Measurements from ENCODE around the gene MTCL1.
A peak's percentile ranks its signal among the peaks of the same experiment; 100 is the strongest.

MTCL1 gene

DNA sequence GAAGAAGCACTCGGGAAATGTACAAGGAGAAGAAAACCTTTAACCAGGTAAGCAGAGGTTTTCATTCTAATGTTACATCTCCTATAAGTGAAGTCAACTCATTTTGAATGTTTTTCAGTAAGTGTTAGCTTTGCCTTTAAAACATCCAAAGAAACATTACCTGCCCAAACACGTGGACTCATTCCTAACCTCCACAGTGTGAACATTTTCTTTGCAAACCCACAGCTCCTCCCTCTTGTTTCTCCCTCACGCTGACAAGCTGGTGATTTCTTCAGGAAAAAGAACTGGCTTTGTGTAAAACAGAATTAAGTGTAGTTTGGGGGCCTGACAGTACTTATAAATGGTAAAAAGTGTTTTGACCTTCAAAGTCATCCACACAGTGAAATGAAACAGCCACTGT lies 72.5 kb downstream of the MTCL1 start:
- Mint-ChIP-seq H3K27ac (ENCODE audit: low read depth) (no peak overlapping the region), H3K4me3 (no peak overlapping the region), H3K9me3 (no peaks in the 10 kb centered on the region), H3K27me3 (peaks cover 38% of the 10 kb centered on the region), H3K36me3 (ENCODE audit: insufficient read depth) (no peaks in the 10 kb centered on the region), H3K4me1 (peaks cover 6% of the 10 kb centered on the region)
- DNase-seq (ENCODE audit: low spot score in 2 of 2), result no peak
- ATAC-seq (replicated peaks; ENCODE audit: extremely low read depth, poor library complexity, severe bottlenecking), result no peak

GRCh38 chr18:8778386-8778785 lies 73.0 kb downstream of the MTCL1 start:
- H3K9me3 Mint-ChIP-seq, result no peaks in the 10 kb centered on the region
- DNase-seq (ENCODE audit: low spot score in 2 of 2), result no peak
- H3K4me3 Mint-ChIP-seq, result no peak overlapping the region
- H3K27ac Mint-ChIP-seq (ENCODE audit: low read depth), result no peak overlapping the region
- H3K36me3 Mint-ChIP-seq (ENCODE audit: insufficient read depth), result peaks cover 1% of the 10 kb centered on the region
- ATAC-seq (replicated peaks; ENCODE audit: extremely low read depth, poor library complexity, severe bottlenecking), result no peak
- H3K4me1 Mint-ChIP-seq, result peaks cover 6% of the 10 kb centered on the region
- peaks cover 38% of the 10 kb centered on the region for H3K27me3 Mint-ChIP-seq

DNA sequence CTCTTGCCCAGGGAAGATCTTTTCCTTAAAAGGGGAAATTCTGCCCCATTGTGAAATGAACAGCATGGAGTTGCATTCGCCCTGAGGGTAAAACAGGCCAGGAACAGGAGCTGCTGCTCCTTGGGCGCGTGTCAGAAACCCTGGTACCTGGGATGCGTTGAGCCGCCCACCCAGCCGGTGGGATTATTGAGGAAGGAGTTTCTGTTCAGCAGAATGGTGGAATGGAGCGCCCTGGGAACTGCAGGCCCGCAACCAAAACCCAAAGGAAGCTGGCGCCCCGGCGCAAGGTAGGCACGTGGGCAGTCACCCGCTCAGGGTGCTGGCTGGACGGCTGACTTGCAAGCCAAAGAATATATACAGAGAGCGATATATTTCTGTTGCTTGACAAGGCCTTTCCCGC lies 73.5 kb downstream of the MTCL1 start:
- no peak overlapping the region for H3K27ac Mint-ChIP-seq (ENCODE audit: low read depth)

DNA sequence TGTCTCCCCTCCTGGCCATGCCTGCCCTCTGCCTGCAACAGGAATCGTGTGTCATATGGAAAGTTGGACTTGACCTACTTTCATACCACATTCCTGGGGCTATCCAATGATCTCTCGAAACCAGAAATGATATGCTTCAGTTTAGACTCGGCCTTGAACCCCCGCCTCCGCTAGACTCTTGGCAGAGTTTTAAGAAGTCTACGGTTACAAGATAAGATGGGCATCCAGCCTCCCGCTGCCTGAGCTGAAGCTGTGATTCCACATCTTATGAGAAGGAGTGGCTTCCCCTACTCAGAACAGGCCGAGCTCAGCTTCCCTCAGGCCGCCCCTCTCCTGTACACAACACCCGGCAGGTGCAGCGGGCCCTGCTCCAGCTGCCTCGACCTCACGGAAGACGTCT lies 73.9 kb downstream of the MTCL1 start:
- Mint-ChIP-seq H3K4me3 (no peak overlapping the region), H3K4me1 (peaks cover 3% of the 10 kb centered on the region), H3K36me3 (ENCODE audit: insufficient read depth) (peaks cover 1% of the 10 kb centered on the region), H3K27ac (ENCODE audit: low read depth) (no peak overlapping the region), H3K9me3 (no peaks in the 10 kb centered on the region), H3K27me3 (peaks cover 38% of the 10 kb centered on the region)
- DNase-seq (ENCODE audit: low spot score in 2 of 2) (no peak), ATAC-seq (replicated peaks; ENCODE audit: extremely low read depth, poor library complexity, severe bottlenecking) (no peak)

More for the DNA sequence above, 73.5 kb downstream of the MTCL1 start:
- no peak overlapping the region for H3K4me3 Mint-ChIP-seq
- peaks cover 1% of the 10 kb centered on the region for H3K36me3 Mint-ChIP-seq (ENCODE audit: insufficient read depth)
- peaks cover 6% of the 10 kb centered on the region for H3K4me1 Mint-ChIP-seq
- DNase-seq (ENCODE audit: low spot score in 2 of 2), result no peak
- H3K9me3 Mint-ChIP-seq, result no peaks in the 10 kb centered on the region
- ATAC-seq (replicated peaks; ENCODE audit: extremely low read depth, poor library complexity, severe bottlenecking), result no peak
- H3K27me3 Mint-ChIP-seq, result peaks cover 38% of the 10 kb centered on the region

- H3K9me3 Mint-ChIP-seq, result no peaks in the 10 kb centered on the region
- peaks cover 1% of the 10 kb centered on the region for H3K36me3 Mint-ChIP-seq (ENCODE audit: insufficient read depth)
- ATAC-seq (replicated peaks; ENCODE audit: extremely low read depth, poor library complexity, severe bottlenecking), result no peak
- H3K27me3 Mint-ChIP-seq, result peaks cover 38% of the 10 kb centered on the region
- no peak for DNase-seq (ENCODE audit: low spot score in 2 of 2)
- H3K4me1 Mint-ChIP-seq, result no peaks in the 10 kb centered on the region
- H3K4me3 Mint-ChIP-seq, result no peak overlapping the region
- no peak overlapping the region for H3K27ac Mint-ChIP-seq (ENCODE audit: low read depth)
These were observed 74.9 kb downstream of the MTCL1 start for GRCh38 chr18:8780227-8780626.

DNA sequence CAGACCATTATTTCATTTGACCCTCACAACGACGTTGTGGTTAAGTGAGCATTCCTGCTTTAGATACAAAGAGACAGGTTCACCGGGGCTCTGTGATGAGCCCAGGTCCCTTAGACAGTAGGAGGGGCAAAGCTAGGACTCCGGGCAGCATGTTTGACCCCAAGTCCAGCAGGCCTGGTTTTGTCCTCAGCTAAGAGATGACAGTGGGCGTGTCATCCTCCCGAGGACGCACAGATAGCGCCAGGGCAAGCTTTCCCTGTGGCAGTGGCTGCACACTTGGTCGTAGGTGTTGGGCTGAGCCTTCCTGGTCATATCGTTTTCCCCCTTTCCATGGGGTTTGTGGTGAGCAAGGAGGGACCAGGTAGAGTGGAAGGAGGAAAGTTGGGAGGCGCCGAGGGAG lies 76.3 kb downstream of the MTCL1 start:
- no peaks in the 10 kb centered on the region for H3K4me1 Mint-ChIP-seq
- DNase-seq (ENCODE audit: low spot score in 2 of 2) (no peak), ATAC-seq (replicated peaks; ENCODE audit: extremely low read depth, poor library complexity, severe bottlenecking) (no peak)
- no peak overlapping the region for H3K27ac Mint-ChIP-seq (ENCODE audit: low read depth)
- H3K36me3 Mint-ChIP-seq (ENCODE audit: insufficient read depth), result peaks cover 1% of the 10 kb centered on the region
- no peaks in the 10 kb centered on the region for H3K9me3 Mint-ChIP-seq
- H3K4me3 Mint-ChIP-seq, result no peak overlapping the region
- H3K27me3 Mint-ChIP-seq, result peaks cover 45% of the 10 kb centered on the region

DNA sequence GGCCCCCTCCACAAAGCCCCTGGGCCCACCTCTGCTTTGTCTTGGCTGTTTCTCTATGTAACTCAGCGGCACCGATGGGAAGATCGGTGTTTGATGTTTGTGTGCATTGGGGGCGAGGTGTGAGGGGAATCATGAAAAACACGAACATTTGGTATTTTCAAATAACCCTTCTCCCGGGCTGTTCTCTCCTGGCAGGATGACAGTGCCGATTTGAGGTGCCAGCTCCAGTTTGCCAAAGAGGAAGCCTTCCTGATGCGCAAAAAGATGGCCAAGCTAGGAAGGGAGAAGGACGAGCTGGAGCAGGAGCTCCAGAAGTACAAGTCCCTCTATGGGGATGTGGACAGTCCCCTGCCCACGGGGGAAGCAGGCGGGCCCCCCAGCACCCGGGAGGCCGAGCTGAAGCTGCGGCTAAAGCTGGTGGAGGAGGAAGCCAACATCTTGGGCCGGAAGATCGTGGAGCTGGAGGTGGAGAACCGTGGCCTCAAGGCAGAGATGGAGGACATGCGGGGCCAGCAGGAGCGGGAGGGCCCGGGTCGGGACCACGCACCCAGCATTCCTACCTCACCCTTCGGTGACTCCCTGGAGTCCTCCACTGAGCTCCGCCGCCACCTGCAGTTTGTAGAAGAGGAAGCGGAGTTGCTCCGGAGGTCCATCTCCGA lies 78.1 kb downstream of the MTCL1 start:
- Mint-ChIP-seq H3K27ac (ENCODE audit: low read depth) (no peak overlapping the region), H3K36me3 (ENCODE audit: insufficient read depth) (peaks cover 1% of the 10 kb centered on the region), H3K4me1 (no peaks in the 10 kb centered on the region), H3K4me3 (no peak overlapping the region), H3K27me3 (peaks cover 50% of the 10 kb centered on the region), H3K9me3 (no peaks in the 10 kb centered on the region)
- ATAC-seq (replicated peaks; ENCODE audit: extremely low read depth, poor library complexity, severe bottlenecking) (no peak), DNase-seq (ENCODE audit: low spot score in 2 of 2) (no peak)

- no peak for ATAC-seq (replicated peaks; ENCODE audit: extremely low read depth, poor library complexity, severe bottlenecking)
- Mint-ChIP-seq H3K4me1 (no peaks in the 10 kb centered on the region), H3K27ac (ENCODE audit: low read depth) (no peak overlapping the region), H3K4me3 (no peak overlapping the region), H3K27me3 (peaks cover 50% of the 10 kb centered on the region), H3K36me3 (ENCODE audit: insufficient read depth) (peaks cover 1% of the 10 kb centered on the region), H3K9me3 (no peaks in the 10 kb centered on the region)
- DNase-seq (ENCODE audit: low spot score in 2 of 2), result no peak
These were observed 78.7 kb downstream of the MTCL1 start for GRCh38 chr18:8783994-8784530.

- H3K27ac Mint-ChIP-seq (ENCODE audit: low read depth), result no peak overlapping the region
- ATAC-seq (replicated peaks; ENCODE audit: extremely low read depth, poor library complexity, severe bottlenecking), result no peak
- no peak for DNase-seq (ENCODE audit: low spot score in 2 of 2)
- H3K27me3 Mint-ChIP-seq, result peaks cover 50% of the 10 kb centered on the region
- H3K4me1 Mint-ChIP-seq, result no peaks in the 10 kb centered on the region
- H3K36me3 Mint-ChIP-seq (ENCODE audit: insufficient read depth), result peaks cover 1% of the 10 kb centered on the region
- H3K9me3 Mint-ChIP-seq, result no peaks in the 10 kb centered on the region
- H3K4me3 Mint-ChIP-seq, result no peak overlapping the region
These were observed 79.9 kb downstream of the MTCL1 start for GRCh38 chr18:8785261-8785660.

GRCh38 chr18:8785855-8786482 lies 80.6 kb downstream of the MTCL1 start:
- ATAC-seq (replicated peaks; ENCODE audit: extremely low read depth, poor library complexity, severe bottlenecking) (no peak), DNase-seq (ENCODE audit: low spot score in 2 of 2) (no peak)
- Mint-ChIP-seq H3K9me3 (no peaks in the 10 kb centered on the region), H3K27me3 (peaks cover 54% of the 10 kb centered on the region), H3K36me3 (ENCODE audit: insufficient read depth) (peaks cover 1% of the 10 kb centered on the region), H3K4me1 (no peaks in the 10 kb centered on the region), H3K4me3 (no peak overlapping the region), H3K27ac (ENCODE audit: low read depth) (no peak overlapping the region)

DNA sequence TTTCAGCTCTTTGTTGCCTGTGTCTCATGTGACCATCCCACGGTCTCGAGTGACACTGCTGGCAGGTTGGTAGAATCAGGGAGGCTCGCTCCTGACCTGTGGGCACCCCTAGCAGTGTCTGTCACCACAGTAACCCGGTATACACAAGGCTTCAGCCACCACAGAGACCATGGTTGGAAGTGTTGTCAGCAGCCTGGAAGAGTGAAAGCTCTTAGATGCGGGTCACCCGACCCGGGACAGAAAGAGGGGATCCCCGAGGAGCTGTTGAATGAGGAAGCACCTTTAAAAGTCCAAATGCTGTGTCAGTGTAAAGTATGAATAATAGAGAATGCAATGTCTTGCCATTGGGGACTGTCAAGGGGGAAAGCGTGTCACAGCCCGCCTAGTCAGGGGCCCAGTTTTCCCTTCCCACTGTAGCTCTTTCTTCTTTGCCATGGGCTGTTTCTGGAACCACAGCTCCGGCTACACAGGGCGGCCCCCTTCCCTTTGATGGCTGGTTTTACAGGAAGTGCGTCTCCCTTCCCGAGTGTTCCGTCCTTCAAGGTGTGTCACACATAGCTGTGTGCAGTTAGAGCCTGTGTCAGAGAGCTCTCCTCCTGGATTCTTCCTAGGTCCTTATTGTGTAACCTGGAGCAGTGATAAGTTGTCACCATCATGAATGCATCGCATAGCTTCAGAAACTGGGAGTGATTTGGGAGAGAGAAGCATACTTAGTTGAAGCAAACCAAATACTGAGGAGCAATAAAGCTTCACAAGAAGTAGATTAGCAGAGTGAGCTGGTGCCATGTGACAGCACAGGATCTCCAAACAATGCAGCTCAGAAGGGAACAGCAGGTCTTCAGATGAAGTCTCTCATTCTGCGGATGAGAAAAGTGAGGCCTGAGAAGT lies 81.4 kb downstream of the MTCL1 start:
- Mint-ChIP-seq H3K36me3 (ENCODE audit: insufficient read depth) (peaks cover 1% of the 10 kb centered on the region), H3K4me1 (no peaks in the 10 kb centered on the region), H3K27me3 (peaks cover 49% of the 10 kb centered on the region), H3K27ac (ENCODE audit: low read depth) (no peak overlapping the region), H3K9me3 (no peaks in the 10 kb centered on the region), H3K4me3 (no peak overlapping the region)
- peak; percentile 40 for ATAC-seq (replicated peaks; ENCODE audit: extremely low read depth, poor library complexity, severe bottlenecking)
- no peak for DNase-seq (ENCODE audit: low spot score in 2 of 2)

GRCh38 chr18:8787371-8787670 lies 82.0 kb downstream of the MTCL1 start:
- DNase-seq (ENCODE audit: low spot score in 2 of 2) (no peak), ATAC-seq (replicated peaks; ENCODE audit: extremely low read depth, poor library complexity, severe bottlenecking) (no peak)
- H3K36me3 Mint-ChIP-seq (ENCODE audit: insufficient read depth), result peaks cover 1% of the 10 kb centered on the region
- no peak overlapping the region for H3K27ac Mint-ChIP-seq (ENCODE audit: low read depth)
- no peak overlapping the region for H3K4me3 Mint-ChIP-seq
- peaks cover 49% of the 10 kb centered on the region for H3K27me3 Mint-ChIP-seq
- no peaks in the 10 kb centered on the region for H3K4me1 Mint-ChIP-seq
- no peaks in the 10 kb centered on the region for H3K9me3 Mint-ChIP-seq

DNA sequence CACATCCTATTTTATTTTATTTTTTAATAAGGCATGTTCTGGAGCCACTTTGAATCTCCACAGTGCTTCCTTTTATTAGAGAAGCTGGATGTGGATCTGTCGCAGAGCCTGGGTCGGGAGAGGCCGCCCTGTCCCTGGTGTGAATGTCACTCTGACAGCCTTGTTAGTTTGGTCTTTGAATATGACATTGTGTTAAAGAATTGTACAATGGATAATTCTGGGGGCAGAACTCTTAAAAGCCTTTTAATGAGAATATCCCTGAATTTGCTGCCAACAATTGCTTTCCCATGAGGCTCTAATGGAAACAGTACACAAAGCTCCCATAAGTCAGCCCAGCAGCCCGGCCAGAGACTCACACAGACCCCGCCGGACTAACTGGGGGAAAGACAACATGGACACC lies 82.4 kb downstream of the MTCL1 start:
- no peak for DNase-seq (ENCODE audit: low spot score in 2 of 2)
- no peaks in the 10 kb centered on the region for H3K4me1 Mint-ChIP-seq
- H3K4me3 Mint-ChIP-seq, result no peak overlapping the region
- H3K27me3 Mint-ChIP-seq, result peaks cover 54% of the 10 kb centered on the region
- H3K36me3 Mint-ChIP-seq (ENCODE audit: insufficient read depth), result peaks cover 1% of the 10 kb centered on the region
- no peak for ATAC-seq (replicated peaks; ENCODE audit: extremely low read depth, poor library complexity, severe bottlenecking)
- H3K9me3 Mint-ChIP-seq, result no peaks in the 10 kb centered on the region
- H3K27ac Mint-ChIP-seq (ENCODE audit: low read depth), result no peak overlapping the region
